ENCODE measurements around the gene GGACT.

DNA sequence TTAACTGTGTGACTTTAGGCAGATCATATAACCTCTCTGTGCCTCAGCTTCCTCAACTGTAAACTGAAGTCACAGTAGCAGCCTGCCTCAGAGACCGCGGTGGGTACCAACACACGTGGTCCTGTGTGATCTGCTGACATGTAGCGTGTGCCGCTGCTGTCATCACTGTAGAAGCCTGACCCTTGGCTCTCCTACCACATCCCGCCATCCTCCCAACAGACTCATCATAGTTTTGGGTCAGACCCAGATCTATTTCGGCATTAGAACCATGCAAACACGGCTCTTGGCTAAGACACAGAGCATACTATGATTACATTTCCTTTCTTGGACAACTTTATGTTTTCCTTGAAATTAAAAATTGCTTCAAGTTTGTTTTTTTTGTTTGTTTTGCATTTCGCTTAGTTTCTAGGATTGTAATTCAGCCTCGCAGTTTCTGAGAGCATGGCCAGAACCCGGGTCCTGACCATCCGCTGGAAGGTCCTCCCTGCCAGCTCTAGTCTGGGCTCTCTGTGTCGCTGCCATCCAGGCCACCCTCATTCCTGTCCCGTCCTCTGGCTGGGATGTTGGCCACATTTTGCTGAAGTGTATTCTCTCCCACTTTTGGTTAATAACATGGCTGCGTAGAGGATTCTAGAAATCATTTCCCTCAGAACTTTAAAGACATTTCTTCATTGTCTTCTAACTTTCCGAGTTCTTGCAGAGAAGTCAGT is 53.0 kb downstream of the GGACT start:
- TF ChIP-seq EZH2 (optimal IDR thresholded peaks at IDR 0.05; ENCODE audit: low read depth, low read length) (no peak), CTCF (IDR thresholded peaks at IDR 0.05; ENCODE audit: low read length) (no peak)

All from MM.1S (cell line).